Measurements from ENCODE around the gene CCL24.
"Not testable (repeated sequence)": the region's sequence is repeated elsewhere in the genome, so short reads cannot be mapped to it uniquely, and the experiment has no call there.

The CCL24 gene

GRCh38 chr7:75818472-75818871 is 4.9 kb upstream of the CCL24 start:
- no peak for DNase-seq

- no peak for DNase-seq
These were observed 3.5 kb upstream of the CCL24 start for GRCh38 chr7:75817116-75817515.

GRCh38 chr7:75815418-75816064 is 1.9 kb upstream of the CCL24 start:
- no peak for DNase-seq

- DNase-seq: no peak
These were observed 871 bp upstream of the CCL24 start for GRCh38 chr7:75814407-75814947.

- DNase-seq: no peak
These were observed 522 bp downstream of the CCL24 start for GRCh38 chr7:75813084-75813483.

GRCh38 chr7:75811894-75812678 is 1.5 kb downstream of the CCL24 start:
- no peak for DNase-seq

- no peak for DNase-seq
These were observed 4.2 kb downstream of the CCL24 start for GRCh38 chr7:75809396-75809795.

- no peak for DNase-seq
These were observed 5.5 kb downstream of the CCL24 start for GRCh38 chr7:75808106-75808505.

GRCh38 chr7:75807452-75807851 is 6.2 kb downstream of the CCL24 start:
- DNase-seq: no peak

GRCh38 chr7:75806560-75807307 is 6.9 kb downstream of the CCL24 start:
- no peak for DNase-seq

- no peak for DNase-seq
These were observed 8.9 kb downstream of the CCL24 start for GRCh38 chr7:75804705-75805104.

GRCh38 chr7:75804004-75804403 is 9.6 kb downstream of the CCL24 start:
- no peak for DNase-seq

GRCh38 chr7:75802552-75802821 is 11.1 kb downstream of the CCL24 start:
- no peak for DNase-seq

- no peak for DNase-seq
These were observed 14.8 kb downstream of the CCL24 start for GRCh38 chr7:75798770-75799169.

- DNase-seq: no peak
These were observed 17.2 kb downstream of the CCL24 start for GRCh38 chr7:75796420-75796819.

- DNase-seq: no peak
These were observed 17.7 kb downstream of the CCL24 start for GRCh38 chr7:75795831-75796285.

GRCh38 chr7:75793676-75794075 is 19.9 kb downstream of the CCL24 start:
- no peak for DNase-seq

- not testable (repeated sequence) for DNase-seq
These were observed 21.0 kb downstream of the CCL24 start for GRCh38 chr7:75792567-75792966.

- no peak for DNase-seq
These were observed 24.2 kb downstream of the CCL24 start for GRCh38 chr7:75789361-75789924.

- DNase-seq: not testable (repeated sequence)
These were observed 25.3 kb downstream of the CCL24 start for GRCh38 chr7:75788154-75788847.

- DNase-seq: not testable (repeated sequence)
These were observed 30.5 kb downstream of the CCL24 start for GRCh38 chr7:75783058-75783457.

GRCh38 chr7:75780647-75781273 is 32.8 kb downstream of the CCL24 start:
- not testable (repeated sequence) for DNase-seq

Measured in activated CD4-positive, alpha-beta T cell treated with anti-CD3 and anti-CD28 coated beads, Interleukin-2, amount 50 U/mL, for 16 hours (primary cell).